CD4-positive, alpha-beta memory T cell (primary cell): ENCODE results near the gene PREX1. TPM values are rescaled to one million over a fixed set of nuclear protein-coding genes. Genes with fewer than 3 reads are reported as not detected.

Experiments
- CTCF ChIA-PET: fragments of 350-600 bp; sonication (Branson Sonifier 250); formaldehyde crosslinking; loops from one replicate; lab custom pipeline; 2021; ENCODE audit warnings: inconsistent platforms; ENCODE audit not compliant: partially characterized antibody; lab: Charles Lee
- POLR2A ChIA-PET: fragments of 350-600 bp; sonication (Branson Sonifier 250); formaldehyde crosslinking; loops from one replicate; lab custom pipeline; 2021; ENCODE audit not compliant: partially characterized antibody; lab: Charles Lee
- DNase-seq, 5 donors: peaks; one replicate each; pipeline versions ENCODE4 v3.0.0 to v3.0.0-alpha.2; 2020 to 2022; ENCODE audit warnings: mixed read lengths in 1 of 5
- H3K27ac ChIP-seq: one replicate; pipeline ENCODE4 v1.7.0; 2013; ENCODE audit warnings: low read depth, low read length
- H3K27me3 ChIP-seq: 2 replicates; pipeline ENCODE4 v1.7.0; 2013; ENCODE audit warnings: mild to moderate bottlenecking, low read length, moderate library complexity; ENCODE audit not compliant: insufficient read depth
- H3K36me3 ChIP-seq: 2 replicates; pipeline ENCODE4 v1.7.0; 2013; ENCODE audit warnings: mild to moderate bottlenecking, low read length, moderate library complexity; ENCODE audit not compliant: insufficient read depth
- H3K4me1 ChIP-seq: 2 replicates; pipeline ENCODE4 v1.7.0; 2013; ENCODE audit warnings: mild to moderate bottlenecking, low read length, moderate library complexity; ENCODE audit not compliant: insufficient read depth
- H3K4me3 ChIP-seq, 2 donors: one replicate each; pipeline ENCODE4 v1.7.0; 2013; ENCODE audit warnings: low read length in 2 of 2, mild to moderate bottlenecking in 1 of 2
- H3K9me3 ChIP-seq, 2 donors: one replicate each; pipeline ENCODE4 v1.7.0; 2013; ENCODE audit warnings: low read length in 2 of 2, control low read depth in 1 of 2; ENCODE audit not compliant: control insufficient read depth in 1 of 2
- H3K27ac Mint-ChIP-seq, 7 donors: one replicate each; pipeline ENCODE4 v1.8.0; 2020 to 2021; ENCODE audit warnings: mixed read lengths in 7 of 7, mild to moderate bottlenecking in 6 of 7, inconsistent platforms in 3 of 7, moderate library complexity in 3 of 7
- H3K27me3 Mint-ChIP-seq, 2 donors: one replicate each; pipeline ENCODE4 v1.8.0; 2020 to 2021; ENCODE audit warnings: mixed read lengths in 2 of 2
- H3K36me3 Mint-ChIP-seq, 2 donors: one replicate each; pipeline ENCODE4 v1.8.0; 2020 to 2021; ENCODE audit warnings: mixed read lengths in 2 of 2, inconsistent platforms in 1 of 2, mild to moderate bottlenecking in 1 of 2
- H3K4me1 Mint-ChIP-seq, 4 donors: one replicate each; pipeline ENCODE4 v1.8.0; 2020 to 2021; ENCODE audit warnings: mixed read lengths in 4 of 4, mild to moderate bottlenecking in 1 of 4
- H3K4me3 Mint-ChIP-seq, 8 donors: one replicate each; pipeline ENCODE4 v1.8.0; 2020 to 2021; ENCODE audit warnings: mixed read lengths in 8 of 8, mild to moderate bottlenecking in 7 of 8, moderate library complexity in 6 of 8, inconsistent platforms in 3 of 8
- H3K9me3 Mint-ChIP-seq, 8 donors: one replicate each; pipeline ENCODE4 v1.8.0; 2020 to 2021; ENCODE audit warnings: mixed read lengths in 8 of 8, mild to moderate bottlenecking in 5 of 8, inconsistent platforms in 3 of 8, moderate library complexity in 1 of 8
- intact Hi-C: fragments of 100-400 bp; cut with micrococcal nuclease; formaldehyde crosslinking; loops from one replicate; pipeline ENCODE4 v1.15.1; 2023
- polyA plus RNA-seq, 2 donors: library from polyadenylated mRNA; unstranded; fragments of 300-500 nt; fragmentation: Illumina TruSeq; gene quantifications; one replicate each; pipeline ENCODE4 v1.2.3, GENCODE V29; 2021
- total RNA-seq, 2 experiments: library from RNA; stranded (reverse); gene quantifications; one replicate each; pipeline ENCODE4 v1.2.3, GENCODE V29; 2021

The PREX1 gene
- total and polyA plus RNA-seq, 4 experiments from 2014 or later = 10.6 to 165 (median 122) TPM

- Mint-ChIP-seq H3K4me1 (peaks cover 35 to 78% (median 55%) of the 10 kb centered on the region in 4 donors), H3K4me3 (peak overlapping the region in 1 of 8 donors; percentile 8), H3K27me3 (no peaks in the 10 kb centered on the region), H3K36me3 (peaks cover 70 to 83% of the 10 kb centered on the region in 2 donors), H3K9me3 (no peaks in the 10 kb centered on the region), H3K27ac (peak overlapping the region; percentile 3 to 94 (median 81))
- intact Hi-C loops = no loop called here
- Histone ChIP-seq H3K36me3 (peaks cover 64% of the 10 kb centered on the region), H3K4me3 (no peak overlapping the region), H3K27ac (no peak overlapping the region), H3K4me1 (peaks cover 14% of the 10 kb centered on the region), H3K27me3 (no peaks in the 10 kb centered on the region), H3K9me3 (no peaks in the 10 kb centered on the region)
- ChIA-PET POLR2A (interaction anchor here (1.2 kb wide), 1 partner anchor 97 kb away, joined by 3 read pairs; no protein-coding TSS in a partner anchor), CTCF (no interaction called here)
- DNase-seq = no peak
Observed at GRCh38 chr20:48729538-48729937, 98.3 kb downstream of the PREX1 start.

GRCh38 chr20:48728042-48728825, 99.6 kb downstream of the PREX1 start:
- Histone ChIP-seq H3K4me3 (no peak overlapping the region), H3K36me3 (peaks cover 61% of the 10 kb centered on the region), H3K27ac (no peak overlapping the region), H3K4me1 (peaks cover 25% of the 10 kb centered on the region), H3K9me3 (no peaks in the 10 kb centered on the region), H3K27me3 (no peaks in the 10 kb centered on the region)
- Mint-ChIP-seq H3K4me3 (no peak overlapping the region), H3K27ac (peak overlapping the region; percentile 59 to 94 (median 80)), H3K4me1 (peaks cover 41 to 86% (median 61%) of the 10 kb centered on the region in 4 donors), H3K27me3 (no peaks in the 10 kb centered on the region), H3K9me3 (no peaks in the 10 kb centered on the region), H3K36me3 (peaks cover 67 to 83% of the 10 kb centered on the region in 2 donors)
- no peak for DNase-seq
- intact Hi-C loops = no loop called here
- ChIA-PET CTCF (interaction anchor here (1.3 to 1.8 kb wide), 2 partner anchors 149 to 177 kb away, joined by 4 to 7 read pairs; no protein-coding TSS in a partner anchor), POLR2A (interaction anchor here (0.6 to 1.0 kb wide), 3 partner anchors 13 to 50 kb away, joined by 3 read pairs; no protein-coding TSS in a partner anchor)

GRCh38 chr20:48727226-48727625, 100.6 kb downstream of the PREX1 start:
- peaks cover 60 to 78% of the 10 kb centered on the region in 2 donors for H3K36me3 Mint-ChIP-seq
- POLR2A ChIA-PET = interaction anchor here (0.6 to 1.5 kb wide), 3 partner anchors 8 to 49 kb away, joined by 3 read pairs; no protein-coding TSS in a partner anchor

GRCh38 chr20:48725555-48725991, 102.2 kb downstream of the PREX1 start:
- H3K4me3 ChIP-seq = no peak overlapping the region
- no peak overlapping the region for H3K27ac ChIP-seq
- Mint-ChIP-seq H3K36me3 (peaks cover 62 to 78% of the 10 kb centered on the region in 2 donors), H3K4me3 (no peak overlapping the region), H3K9me3 (no peaks in the 10 kb centered on the region), H3K4me1 (peaks cover 54 to 91% (median 67%) of the 10 kb centered on the region in 4 donors), H3K27ac (peak overlapping the region in 4 of 7 donors; percentile 59 to 74 (median 72)), H3K27me3 (no peaks in the 10 kb centered on the region)
- DNase-seq = no peak
- H3K9me3 ChIP-seq = no peaks in the 10 kb centered on the region
- H3K36me3 ChIP-seq = peaks cover 49% of the 10 kb centered on the region
- intact Hi-C loops = no loop called here
- ChIA-PET POLR2A (interaction anchor here (1.5 kb wide), 1 partner anchor 10 kb away, joined by 3 read pairs; no protein-coding TSS in a partner anchor), CTCF (interaction anchor here (2.1 kb wide), 1 partner anchor 11 kb away, joined by 5 read pairs; no protein-coding TSS in a partner anchor)
- H3K27me3 ChIP-seq = no peaks in the 10 kb centered on the region
- H3K4me1 ChIP-seq = peaks cover 51% of the 10 kb centered on the region

More at GRCh38 chr20:48727226-48727625, 100.6 kb downstream of the PREX1 start:
- no peak for DNase-seq
- Histone ChIP-seq H3K27me3 (no peaks in the 10 kb centered on the region), H3K4me1 (peaks cover 35% of the 10 kb centered on the region), H3K27ac (no peak overlapping the region), H3K9me3 (no peaks in the 10 kb centered on the region), H3K36me3 (peaks cover 57% of the 10 kb centered on the region), H3K4me3 (no peak overlapping the region)
- no peaks in the 10 kb centered on the region for H3K9me3 Mint-ChIP-seq
- intact Hi-C loops = no loop called here
- H3K4me1 Mint-ChIP-seq = peaks cover 46 to 89% (median 63%) of the 10 kb centered on the region in 4 donors
- H3K4me3 Mint-ChIP-seq = no peak overlapping the region
- CTCF ChIA-PET = interaction anchor here (1.0 to 1.8 kb wide), 4 partner anchors 24 to 178 kb away, joined by 3 to 7 read pairs (median 4); no protein-coding TSS in a partner anchor
- peak overlapping the region in 4 of 7 donors; percentile 22 to 82 (median 76) for H3K27ac Mint-ChIP-seq
- no peaks in the 10 kb centered on the region for H3K27me3 Mint-ChIP-seq

- no peaks in the 10 kb centered on the region for H3K27me3 Mint-ChIP-seq
- CTCF ChIA-PET = interaction anchor here (2.1 kb wide), 1 partner anchor 11 kb away, joined by 5 read pairs; no protein-coding TSS in a partner anchor
- peak overlapping the region in 5 of 7 donors; percentile 25 to 76 (median 66) for H3K27ac Mint-ChIP-seq
- H3K4me3 Mint-ChIP-seq = no peak overlapping the region
- POLR2A ChIA-PET = no interaction called here
- Histone ChIP-seq H3K27me3 (no peaks in the 10 kb centered on the region), H3K27ac (no peak overlapping the region), H3K4me1 (peaks cover 52% of the 10 kb centered on the region), H3K4me3 (no peak overlapping the region), H3K9me3 (no peaks in the 10 kb centered on the region), H3K36me3 (peaks cover 43% of the 10 kb centered on the region)
- no peak for DNase-seq
- H3K4me1 Mint-ChIP-seq = peaks cover 55 to 92% (median 69%) of the 10 kb centered on the region in 4 donors
- intact Hi-C loops = no loop called here
- peaks cover 60 to 78% of the 10 kb centered on the region in 2 donors for H3K36me3 Mint-ChIP-seq
- no peaks in the 10 kb centered on the region for H3K9me3 Mint-ChIP-seq
Observed at GRCh38 chr20:48724891-48725554, 102.8 kb downstream of the PREX1 start.

GRCh38 chr20:48724382-48724781, 103.4 kb downstream of the PREX1 start:
- H3K27ac Mint-ChIP-seq = peak overlapping the region; percentile 21 to 76 (median 43)
- no peaks in the 10 kb centered on the region for H3K9me3 Mint-ChIP-seq
- intact Hi-C loops = no loop called here
- Histone ChIP-seq H3K27ac (no peak overlapping the region), H3K36me3 (peaks cover 37% of the 10 kb centered on the region), H3K9me3 (no peaks in the 10 kb centered on the region), H3K4me3 (no peak overlapping the region), H3K27me3 (no peaks in the 10 kb centered on the region), H3K4me1 (peaks cover 55% of the 10 kb centered on the region)
- ChIA-PET CTCF (interaction anchor here (2.1 kb wide), 1 partner anchor 10 kb away, joined by 5 read pairs; no protein-coding TSS in a partner anchor), POLR2A (interaction anchor here (0.9 kb wide), 1 partner anchor 38 kb away, joined by 3 read pairs; no protein-coding TSS in a partner anchor)
- H3K4me1 Mint-ChIP-seq = peaks cover 56 to 92% (median 70%) of the 10 kb centered on the region in 4 donors
- no peaks in the 10 kb centered on the region for H3K27me3 Mint-ChIP-seq
- no peak for DNase-seq
- peaks cover 60 to 78% of the 10 kb centered on the region in 2 donors for H3K36me3 Mint-ChIP-seq
- no peak overlapping the region for H3K4me3 Mint-ChIP-seq
